Activated naive CD4-positive, alpha-beta T cell treated with anti-CD3 and anti-CD28 coated beads, Interleukin-2, amount 50 U/mL, for 24 hours (primary cell): Measurements from ENCODE around the gene TMEM150B.

Experiments
- H3K27ac Mint-ChIP-seq: one replicate; pipeline ENCODE4 v1.8.0; 2021; ENCODE audit warnings: mild to moderate bottlenecking, mixed read lengths
- H3K27me3 Mint-ChIP-seq: one replicate; pipeline ENCODE4 v1.8.0; 2021; ENCODE audit warnings: mixed read lengths
- H3K36me3 Mint-ChIP-seq: one replicate; pipeline ENCODE4 v1.8.0; 2021; ENCODE audit warnings: mixed read lengths
- H3K4me1 Mint-ChIP-seq: one replicate; pipeline ENCODE4 v1.8.0; 2021; ENCODE audit warnings: mixed read lengths
- H3K4me3 Mint-ChIP-seq: one replicate; pipeline ENCODE4 v1.8.0; 2021; ENCODE audit warnings: mild to moderate bottlenecking, mixed read lengths
- H3K9me3 Mint-ChIP-seq: one replicate; pipeline ENCODE4 v1.8.0; 2021; ENCODE audit warnings: mixed read lengths

The TMEM150B gene

GRCh38 chr19:55325172-55325571 lies at the start of gene TMEM150B:
TMEM150B (minus strand) TSS chr19:55325341; CDS start chr19:55321036, 4,305 bp downstream.
- no peak within 1 kb of the TSS for H3K27ac Mint-ChIP-seq
- no peaks in the 10 kb centered on the region for H3K9me3 Mint-ChIP-seq
- peaks cover 4% of the 10 kb centered on the region for H3K27me3 Mint-ChIP-seq
- no peaks in the 10 kb centered on the region for H3K4me1 Mint-ChIP-seq
- no peak within 1 kb of the TSS for H3K4me3 Mint-ChIP-seq
- H3K36me3 Mint-ChIP-seq, result no peaks in the 10 kb centered on the region

- Mint-ChIP-seq H3K4me3 (no peak overlapping the region), H3K36me3 (peaks cover 4% of the 10 kb centered on the region), H3K27ac (no peak overlapping the region), H3K27me3 (peaks cover 25% of the 10 kb centered on the region), H3K4me1 (peaks cover 9% of the 10 kb centered on the region), H3K9me3 (no peaks in the 10 kb centered on the region)
These were observed 49.0 kb upstream of the TMEM150B start for GRCh38 chr19:55373993-55374757.

- peaks cover 9% of the 10 kb centered on the region for H3K4me1 Mint-ChIP-seq
- peaks cover 4% of the 10 kb centered on the region for H3K36me3 Mint-ChIP-seq
- peaks cover 25% of the 10 kb centered on the region for H3K27me3 Mint-ChIP-seq
- H3K27ac Mint-ChIP-seq, result no peak overlapping the region
- no peaks in the 10 kb centered on the region for H3K9me3 Mint-ChIP-seq
- H3K4me3 Mint-ChIP-seq, result no peak overlapping the region
These were observed 48.3 kb upstream of the TMEM150B start for GRCh38 chr19:55373306-55373992.

- Mint-ChIP-seq H3K27me3 (peaks cover 27% of the 10 kb centered on the region), H3K27ac (no peak overlapping the region), H3K36me3 (peaks cover 4% of the 10 kb centered on the region), H3K9me3 (no peaks in the 10 kb centered on the region), H3K4me3 (no peak overlapping the region), H3K4me1 (peaks cover 9% of the 10 kb centered on the region)
These were observed 47.4 kb upstream of the TMEM150B start for GRCh38 chr19:55372316-55373081.

GRCh38 chr19:55370305-55370988 lies 45.3 kb upstream of the TMEM150B start, which contains the start of gene IL11:
IL11 (minus strand) TSS chr19:55370463; CDS start chr19:55370310, 153 bp downstream.
- H3K27ac Mint-ChIP-seq, result peak within 1 kb of the TSS; percentile 46
- H3K27me3 Mint-ChIP-seq, result peaks cover 27% of the 10 kb centered on the region
- peaks cover 4% of the 10 kb centered on the region for H3K36me3 Mint-ChIP-seq
- H3K4me1 Mint-ChIP-seq, result peaks cover 9% of the 10 kb centered on the region
- H3K9me3 Mint-ChIP-seq, result no peaks in the 10 kb centered on the region
- H3K4me3 Mint-ChIP-seq, result peak within 1 kb of the TSS; percentile 84

- Mint-ChIP-seq H3K27ac (no peak overlapping the region), H3K4me3 (peak overlapping the region; percentile 84), H3K36me3 (peaks cover 4% of the 10 kb centered on the region), H3K4me1 (peaks cover 9% of the 10 kb centered on the region), H3K9me3 (no peaks in the 10 kb centered on the region), H3K27me3 (peaks cover 25% of the 10 kb centered on the region)
These were observed 44.6 kb upstream of the TMEM150B start for GRCh38 chr19:55369653-55370304.

- Mint-ChIP-seq H3K27me3 (peaks cover 25% of the 10 kb centered on the region), H3K9me3 (no peaks in the 10 kb centered on the region), H3K27ac (no peak overlapping the region), H3K4me1 (peaks cover 9% of the 10 kb centered on the region), H3K4me3 (no peak overlapping the region), H3K36me3 (peaks cover 4% of the 10 kb centered on the region)
These were observed 43.8 kb upstream of the TMEM150B start for GRCh38 chr19:55368701-55369563.

GRCh38 chr19:55368106-55368505 lies 43.0 kb upstream of the TMEM150B start:
- Mint-ChIP-seq H3K4me1 (peaks cover 4% of the 10 kb centered on the region), H3K4me3 (no peak overlapping the region), H3K36me3 (peaks cover 4% of the 10 kb centered on the region), H3K27me3 (peaks cover 20% of the 10 kb centered on the region), H3K27ac (no peak overlapping the region), H3K9me3 (no peaks in the 10 kb centered on the region)

GRCh38 chr19:55366790-55367189 lies 41.6 kb upstream of the TMEM150B start:
- no peak overlapping the region for H3K4me3 Mint-ChIP-seq
- peaks cover 4% of the 10 kb centered on the region for H3K4me1 Mint-ChIP-seq
- H3K9me3 Mint-ChIP-seq, result no peaks in the 10 kb centered on the region
- peaks cover 4% of the 10 kb centered on the region for H3K36me3 Mint-ChIP-seq
- no peak overlapping the region for H3K27ac Mint-ChIP-seq
- peaks cover 16% of the 10 kb centered on the region for H3K27me3 Mint-ChIP-seq

GRCh38 chr19:55365964-55366363 lies 40.8 kb upstream of the TMEM150B start:
- peaks cover 2% of the 10 kb centered on the region for H3K36me3 Mint-ChIP-seq
- H3K27me3 Mint-ChIP-seq, result peaks cover 9% of the 10 kb centered on the region
- H3K27ac Mint-ChIP-seq, result peak overlapping the region; percentile 30
- H3K9me3 Mint-ChIP-seq, result no peaks in the 10 kb centered on the region
- no peak overlapping the region for H3K4me3 Mint-ChIP-seq
- peaks cover 4% of the 10 kb centered on the region for H3K4me1 Mint-ChIP-seq

GRCh38 chr19:55365245-55365644 lies 40.1 kb upstream of the TMEM150B start:
- no peak overlapping the region for H3K4me3 Mint-ChIP-seq
- peaks cover 4% of the 10 kb centered on the region for H3K4me1 Mint-ChIP-seq
- H3K9me3 Mint-ChIP-seq, result no peaks in the 10 kb centered on the region
- no peaks in the 10 kb centered on the region for H3K36me3 Mint-ChIP-seq
- peaks cover 6% of the 10 kb centered on the region for H3K27me3 Mint-ChIP-seq
- no peak overlapping the region for H3K27ac Mint-ChIP-seq

GRCh38 chr19:55362990-55363716 lies 38.0 kb upstream of the TMEM150B start, which contains the start of gene GARIN5B:
GARIN5B (minus strand) TSS chr19:55363260; CDS start chr19:55363066, 194 bp downstream.
- Mint-ChIP-seq H3K4me3 (no peak within 1 kb of the TSS), H3K27ac (no peak within 1 kb of the TSS), H3K36me3 (no peaks in the 10 kb centered on the region), H3K27me3 (peaks cover 4% of the 10 kb centered on the region), H3K9me3 (no peaks in the 10 kb centered on the region), H3K4me1 (no peaks in the 10 kb centered on the region)

GRCh38 chr19:55362174-55362989 lies 37.2 kb upstream of the TMEM150B start:
- Mint-ChIP-seq H3K4me1 (no peaks in the 10 kb centered on the region), H3K4me3 (no peak overlapping the region), H3K27me3 (peaks cover 1% of the 10 kb centered on the region), H3K27ac (no peak overlapping the region), H3K36me3 (no peaks in the 10 kb centered on the region), H3K9me3 (no peaks in the 10 kb centered on the region)
